ENCODE measurements around the gene MXI1.

GRCh38 chr10:110228066-110228465 is 20.7 kb downstream of the MXI1 start:
- TF ChIP-seq EZH2 (IDR thresholded peaks at IDR 0.05; ENCODE audit: insufficient read depth, low read length) (no peak), CTCF (IDR thresholded peaks at IDR 0.05; ENCODE audit: insufficient read depth, low read depth, low read length) (no peak)
